ENCODE data around the gene PPARA. TPM values are rescaled to one million over a fixed set of nuclear protein-coding genes. Genes with fewer than 3 reads are reported as not detected.
A peak's percentile ranks its signal among the peaks of the same experiment; 100 is the strongest.

The PPARA gene
- total and polyA plus RNA-seq, 11 donors = 21.1 to 96.4 (median 80.4) TPM

- DNase-seq = no peak
- Histone ChIP-seq H3K36me3 (peaks cover 0 to 6% (median 0%) of the 10 kb centered on the region in 9 donors), H3K27me3 (no peaks in the 10 kb centered on the region), H3K4me1 (peaks cover 0 to 47% (median 21%) of the 10 kb centered on the region in 12 donors), H3K9me3 (no peaks in the 10 kb centered on the region), H3K27ac (peak overlapping the region in 8 of 12 donors; percentile 87 to 96 (median 94)), H3K4me3 (peak overlapping the region in 10 of 12 donors; percentile 60 to 97 (median 81))
- no peak for ATAC-seq
- 68 to 86% (median 83%) methylated on average over 7 of the region's 7 CpGs for WGBS, 4 donors
- TF ChIP-seq POLR2A (IDR thresholded peaks at IDR 0.05) (no peak), CTCF (IDR thresholded peaks at IDR 0.05) (no peak)
- intact Hi-C loops (cut with DNase I) = loop anchor here in 5 of 10 donors (2.0 to 10.0 kb wide), 4 partner anchors 16 to 106 kb away; partner anchors contain the start of genes PPARA (in 2 of the 5) and GTSE1 (in 1 of the 5)
These were observed 100.9 kb downstream of the PPARA start for GRCh38 chr22:46251266-46251665.

GRCh38 chr22:46251816-46252380 is 101.6 kb downstream of the PPARA start:
- TF ChIP-seq POLR2A (IDR thresholded peaks at IDR 0.05) (no peak), CTCF (IDR thresholded peaks at IDR 0.05) (no peak)
- Histone ChIP-seq H3K9me3 (no peaks in the 10 kb centered on the region), H3K4me3 (peak overlapping the region in 1 of 12 donors; percentile 91), H3K36me3 (no peaks in the 10 kb centered on the region), H3K27me3 (no peaks in the 10 kb centered on the region), H3K27ac (no peak overlapping the region), H3K4me1 (peaks cover 0 to 41% (median 20%) of the 10 kb centered on the region in 12 donors)
- no peak for ATAC-seq
- DNase-seq = no peak
- intact Hi-C loops (cut with DNase I) = loop anchor here in 5 of 10 donors (2.0 to 10.0 kb wide), 4 partner anchors 15 to 107 kb away; partner anchors contain the start of genes PPARA (in 2 of the 5) and GTSE1 (in 1 of the 5)
- 93 to 95% (median 94%) methylated on average over 9 of the region's 9 CpGs for WGBS, 4 donors

- Histone ChIP-seq H3K36me3 (no peaks in the 10 kb centered on the region), H3K4me1 (peaks cover 0 to 9% (median 2%) of the 10 kb centered on the region in 12 donors), H3K27ac (no peak overlapping the region), H3K9me3 (no peaks in the 10 kb centered on the region), H3K27me3 (no peaks in the 10 kb centered on the region), H3K4me3 (no peak overlapping the region)
- intact Hi-C loops (cut with DNase I) = loop anchor here in 2 of 10 donors (5.0 to 10.0 kb wide), 2 partner anchors 41 to 112 kb away; partner anchors contain the start of gene GTSE1 (in 1 of the 2)
- no peak for ATAC-seq
- DNase-seq = no peak
- 69 to 90% (median 82%) methylated on average over 8 of the region's 8 CpGs for WGBS, 4 donors
- TF ChIP-seq POLR2A (IDR thresholded peaks at IDR 0.05) (no peak), CTCF (IDR thresholded peaks at IDR 0.05) (no peak)
These were observed 106.1 kb downstream of the PPARA start for GRCh38 chr22:46256358-46256958.

GRCh38 chr22:46259374-46259773 is 109.0 kb downstream of the PPARA start:
- Histone ChIP-seq H3K4me3 (no peak overlapping the region), H3K9me3 (no peaks in the 10 kb centered on the region), H3K27me3 (peaks cover 0 to 13% (median 0%) of the 10 kb centered on the region in 9 donors), H3K4me1 (peaks cover 0 to 11% (median 0%) of the 10 kb centered on the region in 12 donors), H3K27ac (no peak overlapping the region), H3K36me3 (no peaks in the 10 kb centered on the region)
- ATAC-seq = no peak
- no peak for TF ChIP-seq CTCF (IDR thresholded peaks at IDR 0.05)
- TF ChIP-seq POLR2A (IDR thresholded peaks at IDR 0.05) = no peak
- DNase-seq = no peak
- 70 to 84% (median 76%) methylated on average over 12 of the region's 12 CpGs for WGBS, 4 donors
- intact Hi-C loops (cut with DNase I) = loop anchor here in 2 of 10 donors (5.0 to 10.0 kb wide), 2 partner anchors 38 to 115 kb away; partner anchors contain the start of gene GTSE1 (in 1 of the 2)
